Glomerular visceral epithelial cell (primary cell): ENCODE results near the gene KRTAP10-4.
"Not testable (repeated sequence)": the region's sequence is repeated elsewhere in the genome, so short reads cannot be mapped to it uniquely, and the experiment has no call there.

ENCODE experiments used
- DNase-seq: peaks from one replicate; pipeline ENCODE4 v3.0.0-alpha.2; 2016; ENCODE audit errors: extremely low spot score

KRTAP10-4 gene

GRCh38 chr21:44557491-44558328, 15.8 kb upstream of the KRTAP10-4 start:
- DNase-seq, result no peak

DNA sequence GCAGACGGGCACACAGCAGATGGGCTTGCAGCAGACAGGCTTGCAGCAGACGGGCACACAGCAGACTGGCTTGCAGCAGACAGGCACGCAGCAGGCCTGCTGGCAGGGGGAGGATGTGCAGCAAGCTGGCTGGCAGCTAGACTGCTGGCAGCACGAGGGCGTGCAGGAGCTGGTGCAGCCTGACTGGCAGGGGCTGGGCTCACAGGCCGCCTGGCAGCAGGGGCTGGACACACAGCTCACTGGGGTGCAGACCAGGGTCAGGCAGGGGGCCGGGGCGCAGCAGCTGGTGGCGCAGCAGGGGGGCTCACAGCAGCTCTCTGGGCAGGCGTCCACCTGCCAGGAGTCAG, 15.2 kb upstream of the KRTAP10-4 start:
- not testable (repeated sequence) for DNase-seq

GRCh38 chr21:44558695-44559094, 14.8 kb upstream of the KRTAP10-4 start, which contains the start of gene KRTAP10-3:
Gene KRTAP10-3, minus strand, starts transcription at chr21:44558795. Its CDS starts 80 bp downstream, at chr21:44558715.
- DNase-seq, result no peak

- no peak for DNase-seq
Measured at GRCh38 chr21:44564099-44564498, 9.4 kb upstream of the KRTAP10-4 start.

DNA sequence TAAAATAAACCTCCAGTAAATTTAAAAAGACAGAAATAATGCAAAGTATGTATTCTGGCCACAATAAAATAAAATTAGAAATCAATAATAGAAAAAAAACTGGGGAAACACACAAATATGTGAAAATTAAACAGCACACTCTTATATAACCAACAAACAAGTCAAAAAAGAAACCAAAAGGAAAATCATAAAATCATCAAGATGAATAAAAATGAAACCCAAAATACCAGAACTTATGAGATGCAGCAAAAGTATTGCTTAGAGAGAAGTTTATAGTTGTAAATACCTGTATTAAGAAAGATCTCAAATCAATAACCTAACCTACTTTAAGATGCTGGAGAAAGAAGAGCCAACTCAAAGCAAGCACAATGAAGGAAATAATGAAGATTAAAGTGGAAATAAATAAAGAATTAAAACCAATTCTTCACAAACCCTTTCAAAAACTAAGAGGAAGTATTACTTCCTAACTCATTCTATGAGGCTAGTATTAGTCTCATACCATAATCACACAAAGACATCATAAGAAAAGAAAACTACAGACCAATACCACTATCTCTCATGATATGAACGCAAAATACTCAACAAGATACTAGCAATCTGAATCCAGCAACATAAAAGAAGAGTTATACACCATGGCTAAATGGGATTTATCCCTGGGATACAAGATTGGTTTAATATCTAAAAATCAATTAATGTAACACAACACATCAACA, 8.5 kb upstream of the KRTAP10-4 start:
- no peak for DNase-seq

GRCh38 chr21:44566403-44566802, 7.1 kb upstream of the KRTAP10-4 start:
- DNase-seq, result no peak

DNA sequence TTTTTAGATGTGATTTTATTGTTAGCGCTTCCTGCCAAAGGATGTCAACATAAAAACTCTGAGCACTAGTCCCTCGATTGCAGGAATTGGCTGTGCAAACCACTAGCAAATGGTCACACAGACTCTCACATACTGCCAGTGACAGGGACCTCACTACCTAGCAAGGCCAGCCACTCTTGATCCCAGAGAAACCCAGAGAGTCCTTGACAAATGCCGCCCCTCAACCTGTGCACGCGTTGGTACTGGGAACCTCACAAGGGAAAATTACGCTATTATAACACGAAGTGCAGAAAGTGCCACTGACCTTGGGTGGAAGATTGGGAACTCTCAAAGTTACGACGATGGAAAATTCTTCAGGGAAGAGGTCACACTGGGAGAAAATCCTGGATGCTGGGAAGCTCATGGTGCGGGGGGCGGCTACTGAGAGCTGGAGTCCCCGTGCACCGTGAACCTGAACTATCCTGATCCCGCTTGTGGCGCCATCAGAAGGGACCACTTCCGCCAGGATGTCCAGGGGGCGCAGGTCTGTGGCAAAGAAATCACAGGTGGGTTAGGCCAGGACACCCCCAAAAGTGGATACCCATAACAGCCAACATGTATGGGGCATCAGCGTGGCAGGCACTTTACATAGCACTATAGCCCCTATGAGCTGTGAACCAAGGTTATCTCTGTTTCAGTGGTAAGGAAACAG, 5.9 kb upstream of the KRTAP10-4 start:
- DNase-seq, result no peak

DNA sequence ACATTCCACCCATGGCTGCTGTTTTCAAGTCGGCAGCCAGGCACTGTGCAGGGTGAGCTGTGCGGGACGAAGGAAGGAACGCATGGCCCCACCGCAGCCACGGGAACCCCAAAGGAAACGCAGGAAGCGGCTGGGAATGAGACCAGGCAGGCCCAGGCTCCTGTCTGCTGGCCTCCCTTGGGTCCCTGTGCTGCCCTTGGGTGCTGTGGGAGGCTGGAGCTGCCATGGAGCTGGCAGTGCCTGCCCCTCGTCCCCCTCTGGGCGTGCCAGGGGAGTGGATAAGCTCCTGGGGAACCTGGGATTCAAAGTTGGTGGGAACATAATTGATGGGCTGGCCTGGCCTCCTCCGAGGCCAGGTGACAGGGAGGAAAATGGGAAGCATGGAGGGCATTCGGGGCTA, 5.3 kb upstream of the KRTAP10-4 start:
- no peak for DNase-seq

DNA sequence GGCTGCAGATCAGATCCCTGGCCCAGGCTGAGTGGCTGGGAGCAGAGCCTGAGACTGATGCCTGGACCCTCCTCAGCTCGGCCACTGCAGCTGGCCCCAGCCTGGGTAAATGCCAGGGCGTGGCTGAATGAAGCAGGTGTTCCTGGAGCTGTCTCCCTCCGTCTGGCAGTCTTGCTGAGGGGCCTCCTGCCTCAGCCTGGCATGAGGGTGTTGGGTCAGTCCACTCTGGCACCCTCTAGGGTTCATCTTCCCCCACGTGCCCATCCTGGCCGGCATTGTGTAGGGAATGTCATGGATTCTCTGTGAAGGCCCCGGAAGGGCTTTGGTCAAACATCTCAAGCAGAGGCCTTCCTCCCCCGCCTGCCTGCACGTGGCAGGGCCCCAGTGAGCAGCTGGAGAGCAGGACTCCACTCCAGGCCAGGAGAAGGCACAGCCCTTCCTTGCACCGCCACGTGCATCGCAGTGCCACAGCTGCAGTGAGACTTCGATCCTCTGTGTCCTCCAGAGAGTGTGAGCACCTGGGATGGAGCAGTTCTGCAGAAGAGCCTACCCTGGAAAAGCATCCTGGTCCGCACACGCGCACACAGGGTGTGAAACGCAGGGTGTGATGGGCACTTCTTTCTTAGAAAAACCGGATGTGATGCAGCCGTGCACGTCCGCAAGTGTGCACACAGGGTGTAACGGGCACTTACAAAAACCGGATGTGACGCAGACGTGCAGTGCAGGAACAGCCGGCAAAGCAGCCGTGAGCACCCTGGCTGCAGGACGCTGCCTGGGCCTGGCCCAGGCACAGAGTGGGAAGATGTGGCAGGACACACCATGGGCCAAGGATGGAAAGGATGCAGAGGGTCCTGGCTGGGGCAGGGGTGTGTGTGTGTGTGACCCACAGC, 4.6 kb upstream of the KRTAP10-4 start:
- no peak for DNase-seq

GRCh38 chr21:44569861-44570517, 3.5 kb upstream of the KRTAP10-4 start:
- no peak for DNase-seq

- DNase-seq, result no peak
Measured at GRCh38 chr21:44571296-44571695, 2.2 kb upstream of the KRTAP10-4 start.

GRCh38 chr21:44571844-44572782, 1.4 kb upstream of the KRTAP10-4 start:
- no peak for DNase-seq

GRCh38 chr21:44572959-44573583, 458 bp upstream of the KRTAP10-4 start:
- DNase-seq, result no peak

DNA sequence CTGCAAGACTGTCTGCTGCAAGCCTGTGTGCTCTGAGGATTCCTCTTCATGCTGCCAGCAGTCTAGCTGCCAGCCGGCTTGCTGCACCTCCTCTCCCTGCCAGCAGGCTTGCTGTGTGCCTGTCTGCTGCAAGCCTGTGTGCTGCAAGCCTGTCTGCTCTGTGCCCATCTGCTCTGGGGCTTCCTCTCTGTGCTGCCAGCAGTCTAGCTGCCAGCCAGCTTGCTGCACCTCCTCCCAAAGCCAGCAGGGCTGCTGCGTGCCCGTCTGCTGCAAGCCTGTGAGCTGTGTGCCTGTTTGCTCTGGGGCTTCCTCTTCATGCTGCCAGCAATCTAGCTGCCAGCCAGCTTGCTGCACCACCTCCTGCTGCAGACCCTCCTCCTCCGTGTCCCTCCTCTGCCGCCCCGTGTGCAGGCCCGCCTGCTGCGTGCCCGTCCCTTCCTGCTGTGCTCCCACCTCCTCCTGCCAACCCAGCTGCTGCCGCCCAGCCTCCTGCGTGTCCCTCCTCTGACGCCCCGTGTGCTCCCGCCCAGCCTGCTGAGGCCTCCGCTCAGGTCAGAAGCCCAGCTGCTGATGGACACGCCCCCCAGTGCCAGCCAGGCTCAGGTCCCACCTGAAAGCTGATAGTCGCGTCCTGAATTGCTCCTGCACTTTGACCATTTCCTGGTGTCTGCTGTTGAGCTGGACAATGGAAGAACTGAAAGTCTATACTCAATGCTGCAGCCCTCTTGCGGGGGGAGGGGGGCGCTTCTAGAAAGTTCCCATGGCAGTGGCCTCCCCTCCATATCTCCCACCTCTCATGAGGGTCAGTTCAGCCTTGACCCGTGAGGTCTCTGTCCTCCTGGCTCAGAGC, 1.2 kb downstream of the KRTAP10-4 start:
- no peak for DNase-seq

DNA sequence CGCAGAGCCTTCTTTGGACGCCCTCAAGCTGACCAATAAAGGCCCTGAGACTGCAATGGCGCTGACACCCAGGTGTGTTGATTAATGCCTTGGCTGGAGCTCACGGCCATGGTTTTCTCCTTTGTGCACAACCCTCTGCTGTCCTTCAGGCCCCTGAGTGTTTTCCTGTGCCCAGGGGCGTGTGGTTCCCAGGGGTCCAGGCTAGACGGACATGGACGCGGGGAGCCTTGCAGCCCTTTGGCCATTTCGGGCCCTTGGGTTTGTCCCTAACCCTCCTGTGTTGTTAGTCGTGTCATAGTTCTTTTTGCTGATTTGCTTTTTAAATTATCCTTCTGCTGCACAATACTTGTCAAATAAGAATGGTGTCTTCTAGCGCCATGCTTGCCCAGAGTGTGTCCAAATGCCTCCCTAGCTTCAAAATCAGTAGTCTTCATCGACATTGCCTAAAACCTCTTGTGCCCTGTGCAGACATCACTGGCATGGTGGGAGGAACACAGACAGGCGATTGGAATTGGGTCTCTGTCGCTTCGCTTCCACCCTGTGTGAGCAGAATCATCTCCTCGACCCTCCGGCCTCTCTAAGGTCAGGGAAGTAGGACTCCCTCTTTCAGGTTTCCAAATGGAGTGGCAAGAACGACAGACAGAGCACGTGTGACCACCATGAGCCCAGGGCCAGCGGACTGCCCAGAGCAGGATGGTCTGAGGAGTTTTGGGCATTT, 1.9 kb downstream of the KRTAP10-4 start:
- DNase-seq, result no peak

DNA sequence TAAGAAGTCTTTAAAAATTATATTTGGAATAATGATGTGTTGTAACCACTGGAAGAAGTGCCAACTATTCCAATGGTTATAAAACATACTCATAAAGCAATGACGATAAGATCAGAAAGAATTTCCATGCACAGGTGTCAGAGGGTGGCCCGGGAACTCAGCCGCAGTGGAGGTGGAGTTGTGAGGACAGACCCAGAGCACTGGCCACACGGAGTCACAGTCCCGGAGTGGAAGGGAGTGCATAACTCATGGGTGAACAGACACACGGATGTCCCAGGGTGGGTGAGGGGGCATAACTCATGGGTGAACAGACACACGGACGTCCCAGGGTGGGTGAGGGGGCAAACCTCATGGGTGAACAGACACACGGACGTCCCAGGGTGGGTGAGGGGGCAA, 2.5 kb downstream of the KRTAP10-4 start:
- no peak for DNase-seq

DNA sequence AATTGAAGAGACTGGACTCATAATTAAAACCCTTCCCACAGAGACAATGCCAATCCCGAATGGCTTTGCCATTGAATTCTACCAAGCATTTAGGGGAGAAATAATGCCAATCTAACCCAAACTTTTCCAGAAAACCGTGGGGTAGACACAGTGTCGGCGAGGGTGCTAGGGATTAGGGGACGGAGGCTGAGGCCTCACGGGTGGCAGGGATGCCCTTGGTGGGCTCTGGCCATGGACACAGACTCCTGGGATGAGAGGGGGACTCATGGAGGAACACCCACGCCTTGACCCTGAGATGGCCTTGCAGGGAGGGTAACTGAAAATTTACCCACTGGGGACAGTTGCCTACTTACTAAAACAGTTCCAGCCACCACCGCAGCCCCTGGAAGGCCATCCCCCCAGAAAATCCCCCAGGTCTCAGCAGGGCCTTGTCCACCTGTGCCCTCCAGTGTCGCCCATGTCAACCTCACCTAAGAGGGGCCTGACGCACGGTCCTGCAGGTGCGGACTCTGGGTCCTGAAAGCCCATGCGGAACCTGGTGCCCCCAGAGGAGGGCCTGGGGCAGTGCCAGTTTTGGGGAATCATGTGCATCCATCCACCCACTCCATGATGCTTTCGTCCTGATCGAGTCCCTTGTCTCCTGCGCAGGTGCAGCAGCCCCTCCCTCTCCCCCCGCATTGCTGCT, 5.0 kb downstream of the KRTAP10-4 start:
- no peak for DNase-seq
